ENCODE measurements around the gene TMED6.
"Not testable (repeated sequence)": the region's sequence is repeated elsewhere in the genome, so short reads cannot be mapped to it uniquely, and the experiment has no call there.

Gene TMED6

DNA sequence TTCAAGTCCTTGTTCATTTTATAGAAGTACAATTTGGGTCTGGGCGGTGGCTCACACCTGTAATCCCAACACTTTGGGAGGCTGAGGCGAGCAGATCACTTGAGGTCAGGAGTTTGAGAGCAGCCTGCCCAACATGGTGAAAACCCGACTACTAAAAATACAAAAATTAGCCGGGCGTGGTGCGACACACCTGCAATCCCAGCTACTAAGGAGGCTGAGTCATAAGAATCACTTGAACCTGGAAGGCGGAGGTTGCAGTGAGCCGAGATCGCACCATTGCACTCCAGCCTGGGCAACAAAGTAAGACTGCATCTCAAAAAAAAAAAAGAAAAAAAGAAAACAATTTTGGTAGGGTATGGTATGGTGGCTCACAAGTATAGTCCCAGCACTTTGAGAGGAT, 8.5 kb upstream of the TMED6 start:
- DNase-seq (ENCODE audit: low read depth in 2 of 2): not testable (repeated sequence)

DNA sequence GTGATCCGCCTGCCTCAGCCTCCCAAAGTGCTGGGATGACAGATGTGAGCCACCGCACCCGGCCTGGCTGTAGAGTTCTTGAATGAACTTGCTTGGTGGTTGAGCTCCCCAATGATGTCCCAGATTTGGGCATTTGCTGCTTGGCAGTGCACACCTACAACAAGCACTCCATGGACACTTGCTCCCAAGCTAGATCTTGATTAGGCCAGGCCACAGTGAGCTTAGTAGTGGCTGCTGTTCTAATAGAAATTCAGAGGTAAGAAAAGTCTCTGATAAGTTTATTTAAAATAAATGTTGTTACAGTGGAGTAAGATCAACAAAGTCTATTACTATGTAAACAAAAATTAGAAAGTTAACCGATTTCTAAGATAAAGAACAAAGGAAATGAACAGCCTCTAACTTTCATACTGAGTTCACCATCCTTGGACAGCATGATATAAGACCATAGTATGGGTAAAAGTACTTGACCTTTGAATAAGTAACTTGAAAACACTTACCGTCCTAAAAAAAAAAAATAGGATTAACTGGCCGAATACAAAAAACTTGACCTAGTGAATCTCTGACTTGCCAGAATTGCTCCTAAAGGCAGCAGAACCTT, 951 bp downstream of the TMED6 start:
- no peak for DNase-seq (ENCODE audit: low read depth in 2 of 2)

DNA sequence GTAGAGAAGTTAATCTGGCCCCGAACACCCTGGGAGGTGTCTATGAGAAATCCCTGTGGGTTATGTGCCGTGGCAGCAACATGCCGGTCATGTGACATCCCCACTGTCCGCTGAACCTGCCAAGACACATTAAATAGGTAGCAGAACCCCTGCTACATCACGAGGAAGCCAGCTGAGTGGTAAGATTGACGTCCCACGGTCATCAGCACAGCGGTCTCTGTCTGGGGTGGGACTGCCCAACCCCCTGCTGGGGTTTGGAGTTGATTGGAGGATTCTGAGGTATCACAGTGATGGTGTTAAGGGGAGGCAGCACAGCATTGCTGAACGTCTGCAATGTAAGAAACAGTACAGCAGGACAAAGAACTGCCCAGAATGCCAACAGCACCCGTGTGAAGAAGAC, 2.0 kb downstream of the TMED6 start:
- DNase-seq (ENCODE audit: low read depth in 2 of 2): no peak

DNA sequence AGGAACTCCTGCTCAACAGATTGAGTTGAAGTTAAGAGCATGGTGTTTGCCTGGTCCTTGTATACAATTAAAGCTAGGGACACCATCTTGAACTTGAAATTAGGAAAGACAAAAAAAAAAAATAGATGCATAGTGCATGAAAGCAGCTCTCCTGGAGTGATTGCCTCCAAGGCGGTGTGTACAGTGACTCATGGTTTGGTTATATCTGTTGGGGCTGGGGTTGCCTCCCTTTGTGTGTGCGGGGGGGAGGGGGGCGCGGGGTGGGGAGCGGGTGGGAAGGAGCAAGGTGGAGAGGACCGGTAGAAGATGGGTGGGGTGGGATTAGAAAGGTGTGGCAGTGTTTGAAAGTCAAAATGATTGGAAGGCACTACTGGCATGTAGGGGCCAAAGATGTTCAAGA, 3.4 kb downstream of the TMED6 start:
- DNase-seq (ENCODE audit: low read depth in 2 of 2): no peak

DNA sequence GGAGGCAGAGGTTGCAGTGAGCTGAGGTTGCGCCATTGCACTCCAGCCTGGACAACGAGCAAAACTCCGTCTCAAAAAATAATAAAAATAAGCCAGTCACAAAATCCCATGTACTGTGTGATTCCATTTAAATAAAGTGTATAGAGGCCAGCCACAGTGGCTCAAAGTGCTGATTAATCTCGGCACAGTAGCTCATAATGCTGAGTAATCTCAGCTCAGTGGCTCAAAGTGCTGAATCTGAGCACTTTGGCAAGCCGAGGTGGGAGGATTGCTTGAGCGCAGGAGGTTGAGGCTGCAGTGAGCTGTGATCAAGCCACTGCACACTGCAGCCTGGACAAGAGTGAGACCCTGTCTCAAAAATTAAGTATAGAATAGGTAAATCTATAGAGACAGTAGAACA, 4.9 kb downstream of the TMED6 start:
- no peak for DNase-seq (ENCODE audit: low read depth in 2 of 2)

DNA sequence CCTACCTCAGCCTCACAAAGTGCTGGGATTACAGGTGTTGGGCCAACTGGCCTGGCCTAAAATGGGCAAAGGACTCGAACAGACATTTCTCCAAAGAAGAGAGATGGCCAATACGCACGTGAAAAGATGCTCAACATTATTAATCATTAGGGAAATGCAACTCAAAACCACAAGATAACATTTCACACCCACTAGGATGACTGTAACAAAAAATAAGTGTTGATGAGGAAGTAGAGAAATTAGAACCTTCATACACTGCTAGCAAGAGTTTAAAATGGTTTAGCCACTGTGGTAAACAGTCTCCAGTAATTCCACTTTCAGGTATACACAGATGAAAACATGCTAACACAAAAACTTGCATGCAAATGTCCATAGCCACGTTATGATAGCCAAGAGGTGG, 5.7 kb downstream of the TMED6 start:
- DNase-seq (ENCODE audit: low read depth in 2 of 2): no peak

DNA sequence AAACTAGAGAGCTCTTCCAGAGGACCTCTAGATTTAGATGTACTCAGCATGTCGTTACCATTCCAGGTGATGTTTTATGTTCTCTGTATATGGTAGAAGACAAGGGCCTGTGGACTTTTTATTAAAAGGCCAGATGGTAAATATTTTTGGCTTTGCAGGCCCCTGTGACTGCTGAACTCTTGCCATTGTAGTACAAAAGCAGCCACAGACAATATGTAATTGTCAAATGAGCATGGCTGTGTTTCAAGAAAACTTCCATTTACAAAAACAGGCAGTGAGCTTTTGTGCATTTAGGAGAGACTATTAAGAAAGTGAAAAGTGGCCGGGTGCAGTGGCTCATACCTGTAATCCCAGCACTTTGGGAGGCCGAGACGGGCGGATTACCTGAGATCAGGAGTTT, 7.4 kb downstream of the TMED6 start:
- DNase-seq (ENCODE audit: low read depth in 2 of 2): no peak

DNA sequence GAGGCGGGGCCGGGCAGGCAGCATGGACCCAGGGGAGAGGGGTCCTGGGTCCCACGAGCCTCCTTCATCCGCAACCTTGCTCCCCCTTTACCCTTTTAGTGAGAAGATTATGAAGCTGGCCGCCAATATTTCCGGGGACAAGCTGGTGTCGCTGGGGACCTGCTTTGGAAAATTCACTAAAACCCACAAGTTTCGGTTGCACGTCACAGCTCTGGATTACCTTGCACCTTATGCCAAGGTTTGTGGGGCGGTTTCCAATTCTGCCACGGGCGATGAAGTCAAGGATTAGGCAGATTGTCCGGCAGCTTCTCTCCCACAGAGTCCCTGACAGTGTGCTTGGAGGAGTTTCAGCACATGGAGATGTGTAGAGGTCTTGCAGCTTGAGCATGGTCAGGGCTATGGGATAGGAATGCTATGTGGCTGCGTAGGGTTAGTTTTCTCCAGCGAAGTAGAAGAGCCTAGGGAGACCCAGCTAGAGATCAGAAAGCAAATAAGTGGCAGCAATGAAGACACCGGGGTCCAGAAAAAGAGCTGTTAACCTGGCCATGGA, 11.4 kb downstream of the TMED6 start:
- no peak for DNase-seq (ENCODE audit: low read depth in 2 of 2)

DNA sequence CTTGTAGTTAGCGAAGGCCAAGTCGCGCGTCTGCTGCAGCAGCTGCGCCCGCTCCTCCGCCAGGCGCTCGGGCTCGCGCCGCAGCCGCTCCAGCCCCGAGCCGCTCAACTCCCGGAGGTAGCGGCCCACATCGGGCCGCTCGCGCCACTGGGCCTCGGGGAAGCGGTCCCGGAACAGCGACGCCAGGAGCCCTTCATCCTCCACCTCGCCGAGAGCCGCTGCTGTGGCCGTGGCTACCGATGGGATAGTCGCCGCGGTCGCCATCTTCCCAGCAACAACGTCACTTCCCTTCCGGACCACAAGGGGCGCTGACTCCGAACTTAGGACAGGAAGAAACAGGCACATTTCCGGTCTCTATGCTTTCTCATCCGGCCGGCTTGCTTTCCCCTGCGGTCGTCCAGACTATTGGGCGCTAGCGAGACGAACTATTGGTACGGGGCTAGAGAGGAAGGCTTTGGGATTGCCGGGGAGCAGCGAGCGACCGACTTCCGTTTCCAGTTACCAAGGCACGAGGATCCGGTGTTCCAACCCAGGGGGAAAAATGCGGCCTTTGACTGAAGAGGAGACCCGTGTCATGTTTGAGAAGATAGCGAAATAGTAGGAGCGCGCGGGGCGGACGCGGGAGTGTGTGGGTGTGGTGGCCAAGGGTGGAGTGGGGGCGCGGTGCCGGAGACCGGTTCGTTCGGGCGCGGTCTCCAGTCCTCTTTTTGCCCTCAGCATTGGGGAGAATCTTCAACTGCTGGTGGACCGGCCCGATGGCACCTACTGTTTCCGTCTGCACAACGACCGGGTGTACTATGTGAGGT, 12.1 kb downstream of the TMED6 start, which contains the start of the genes COG8 and NIP7:
Gene COG8 (minus strand): TSS at position 276 of the 806 bp plus-strand sequence. CDS start 12 bp downstream, at position 264.
Gene NIP7 (plus strand): TSS at position 484 of the 806 bp plus-strand sequence. CDS start 58 bp downstream, at position 542.
- peak; percentile 96 to 97 for DNase-seq (ENCODE audit: low read depth in 2 of 2)

DNA sequence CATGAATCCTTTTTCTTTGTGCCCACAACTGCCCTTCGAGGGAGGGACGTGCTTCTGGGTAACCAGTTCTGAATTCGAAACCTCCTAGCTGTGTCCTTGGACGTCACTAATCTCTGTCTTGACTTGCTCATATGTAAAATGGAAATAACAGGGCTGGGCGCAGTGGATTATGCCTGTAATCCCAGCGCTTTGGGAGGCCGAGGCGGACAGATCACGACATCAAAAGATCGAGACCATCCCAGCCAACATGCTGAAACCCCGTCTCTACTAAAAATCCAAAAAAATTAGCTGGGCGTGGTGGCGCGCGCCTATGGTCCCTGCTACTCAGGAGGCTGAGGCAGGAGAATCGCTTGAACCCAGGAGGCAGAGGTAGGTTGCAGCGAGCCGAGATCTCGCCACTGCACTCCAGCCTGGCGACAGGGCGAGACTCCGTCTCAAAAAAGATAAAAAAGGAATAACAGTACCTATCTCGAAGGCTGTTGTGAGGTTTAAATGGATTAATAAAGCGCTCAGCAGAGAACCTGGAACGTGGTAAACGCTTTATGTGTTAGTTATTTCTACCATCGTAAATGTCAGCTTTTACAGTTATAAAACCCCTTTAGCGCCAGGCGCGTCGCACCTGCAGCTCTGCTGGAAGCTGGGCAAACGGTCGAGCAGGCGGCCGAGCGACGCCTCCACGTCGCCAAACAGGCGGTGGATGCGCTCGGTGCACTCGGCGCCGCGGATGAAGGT, 12.9 kb downstream of the TMED6 start:
- no peak for DNase-seq (ENCODE audit: low read depth in 2 of 2)

DNA sequence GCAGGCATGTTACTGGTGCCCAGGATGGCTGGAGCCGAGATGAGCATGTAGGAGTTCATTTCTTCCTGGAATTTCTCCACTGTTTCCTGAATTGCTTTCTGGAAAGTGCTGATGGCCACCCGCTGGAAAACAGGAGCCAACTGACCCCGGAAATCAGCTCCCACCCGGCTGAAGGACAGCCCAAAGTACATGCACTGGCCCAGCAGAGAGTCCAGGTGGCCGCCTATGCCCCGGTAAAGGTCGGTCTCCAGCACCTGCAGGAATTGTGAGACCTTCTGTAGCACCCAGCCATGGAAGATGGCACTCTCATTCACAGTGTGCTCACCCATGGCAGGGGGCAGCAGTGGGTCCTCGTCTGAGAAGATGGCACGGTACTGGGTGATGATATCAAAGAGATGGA, 16.9 kb downstream of the TMED6 start:
- DNase-seq (ENCODE audit: low read depth in 2 of 2): no peak

DNA sequence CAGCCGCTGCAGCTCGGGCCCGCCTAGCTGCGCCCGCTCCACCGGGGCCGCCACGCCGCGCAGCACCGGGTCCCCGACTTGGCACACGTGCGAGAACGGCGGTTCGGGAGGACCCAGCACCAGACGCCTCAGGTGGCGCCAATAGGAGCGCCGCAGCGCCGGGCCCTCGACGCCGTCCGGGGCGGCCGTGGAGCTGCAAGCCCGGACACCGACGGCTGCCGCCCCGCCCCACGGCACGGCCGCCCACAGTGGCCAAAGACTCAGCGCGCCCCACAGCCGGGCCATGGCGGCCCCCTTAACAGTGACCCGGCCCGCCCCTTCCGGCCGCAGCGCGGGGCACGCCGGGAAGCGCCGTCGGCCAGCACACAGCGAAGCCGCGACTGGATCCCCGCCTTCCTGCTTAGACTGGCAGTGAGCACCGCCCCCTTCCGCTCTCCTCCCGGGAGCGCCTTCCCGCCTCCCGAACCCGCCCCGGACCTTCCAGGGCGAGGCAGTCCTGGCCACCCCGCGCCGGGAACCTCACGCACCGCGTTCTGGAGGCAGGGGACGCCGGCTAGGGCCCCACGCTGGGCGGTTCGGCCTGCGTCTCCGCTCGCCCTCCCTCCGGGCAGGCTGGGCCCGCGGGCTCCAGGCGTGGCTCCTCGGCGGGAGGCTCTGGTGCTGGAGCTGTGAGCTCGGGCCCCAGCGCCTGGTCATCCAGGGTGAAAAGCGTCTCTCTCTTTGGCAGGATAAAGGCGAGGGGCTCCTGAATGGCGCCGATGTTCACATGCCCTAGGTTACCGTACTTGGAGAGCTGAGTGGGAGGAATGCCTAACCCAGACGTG, 21.1 kb downstream of the TMED6 start, which contains the start of gene PDF:
Gene PDF (minus strand): TSS at position 303 of the 824 bp plus-strand sequence. CDS start 18 bp downstream, at position 285.
- DNase-seq (ENCODE audit: low read depth in 2 of 2): peak; percentile 76 to 77

DNA sequence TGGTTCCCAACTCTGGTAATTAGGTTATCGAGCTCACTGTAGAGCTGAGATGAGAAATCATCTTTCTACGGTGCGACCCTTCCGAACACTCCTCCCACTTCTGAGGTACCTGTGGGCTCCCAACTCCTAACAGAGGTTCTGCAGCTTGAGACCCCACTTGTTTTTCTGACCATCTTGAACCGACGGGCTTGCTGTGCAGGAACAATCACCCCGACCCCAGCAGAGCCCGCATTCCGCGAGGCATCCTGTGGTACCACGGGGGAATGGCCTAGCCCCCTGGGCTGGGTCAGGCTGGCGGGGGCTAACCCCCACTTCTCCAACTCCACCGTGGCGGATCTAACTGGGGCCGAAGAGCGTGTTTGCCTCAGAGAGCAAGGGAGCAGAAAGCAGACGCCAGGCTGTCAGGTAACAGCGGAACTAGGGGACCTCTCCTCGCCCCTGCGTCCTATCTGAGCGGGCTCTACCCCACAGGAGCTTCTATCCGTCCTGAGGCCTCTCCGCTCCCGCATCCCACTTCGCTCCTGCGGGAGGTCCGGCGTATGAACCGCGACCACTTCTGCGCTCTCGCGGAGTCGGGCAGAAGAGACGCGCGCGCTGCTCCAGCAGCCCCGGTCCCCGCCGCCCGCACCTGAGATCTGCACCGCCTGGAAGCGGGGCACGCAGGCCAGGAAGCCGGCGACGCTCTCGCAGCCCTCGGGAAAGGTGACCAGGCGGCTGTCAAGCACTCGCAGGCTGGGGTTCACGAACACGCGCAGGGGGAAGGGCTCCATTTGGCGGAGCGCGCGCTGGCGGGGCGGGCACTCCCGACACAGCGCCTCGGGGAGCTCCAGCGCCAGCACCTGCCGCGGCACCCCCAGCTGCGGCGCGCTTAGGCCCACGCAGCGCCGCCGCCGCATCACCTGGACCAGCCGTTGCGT, 22.0 kb downstream of the TMED6 start:
- no peak for DNase-seq (ENCODE audit: low read depth in 2 of 2)

DNA sequence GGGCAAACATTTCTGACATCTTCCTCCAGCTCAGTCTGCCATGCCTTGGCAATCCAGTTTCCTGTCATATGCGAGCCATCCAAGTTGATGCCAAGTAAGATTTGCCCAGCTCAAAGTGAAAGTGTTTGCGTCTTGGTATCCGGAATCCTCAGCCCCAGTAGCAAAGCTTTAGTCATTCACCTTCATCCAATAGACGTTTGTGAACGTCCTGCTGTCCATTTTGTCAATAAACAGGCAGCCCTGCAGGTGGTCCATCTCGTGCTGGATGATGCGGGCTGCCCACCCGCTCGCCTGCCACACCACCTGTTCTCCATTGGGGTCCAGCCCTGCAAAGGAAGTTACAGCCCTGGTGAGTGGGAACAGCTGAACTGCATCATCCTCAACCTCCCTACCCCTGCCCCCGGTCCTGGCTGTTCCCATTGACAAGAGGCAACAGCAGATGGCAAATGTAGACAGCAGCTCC, 22.7 kb downstream of the TMED6 start:
- no peak for DNase-seq (ENCODE audit: low read depth in 2 of 2)

DNA sequence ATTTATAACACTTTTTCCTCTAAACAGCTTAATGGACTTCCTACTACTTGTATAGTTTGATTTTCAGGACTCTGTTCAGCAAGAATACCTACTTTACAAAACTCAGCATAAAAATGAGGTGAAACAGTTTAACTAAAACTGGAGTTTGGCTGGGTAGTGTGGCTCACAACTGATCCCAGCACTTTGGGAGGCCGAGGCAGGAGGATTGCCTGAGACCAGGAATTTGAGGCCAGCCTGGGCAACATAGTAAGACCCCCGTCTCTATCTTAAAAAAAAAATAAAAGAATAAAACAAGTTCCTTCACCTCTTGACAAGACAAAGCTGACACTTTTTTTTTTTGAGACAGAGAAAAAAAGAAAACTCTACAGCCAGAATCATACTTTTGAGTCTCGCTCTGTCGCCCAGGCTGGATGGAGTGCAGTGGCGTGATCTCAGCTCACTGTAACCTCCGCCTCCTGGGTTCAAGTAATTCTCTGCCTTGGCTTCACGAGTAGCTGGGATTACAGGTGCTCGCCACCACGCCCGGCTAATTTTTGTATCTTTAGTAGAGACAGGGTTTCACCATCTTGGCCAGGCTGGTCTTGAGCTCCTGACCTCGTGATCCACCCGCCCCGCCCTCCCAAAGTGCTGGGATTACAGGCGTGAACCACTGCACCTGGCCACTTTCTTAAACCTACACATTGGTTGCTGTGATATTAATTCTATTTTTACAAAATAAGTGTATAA, 23.8 kb downstream of the TMED6 start:
- DNase-seq (ENCODE audit: low read depth in 2 of 2): no peak

DNA sequence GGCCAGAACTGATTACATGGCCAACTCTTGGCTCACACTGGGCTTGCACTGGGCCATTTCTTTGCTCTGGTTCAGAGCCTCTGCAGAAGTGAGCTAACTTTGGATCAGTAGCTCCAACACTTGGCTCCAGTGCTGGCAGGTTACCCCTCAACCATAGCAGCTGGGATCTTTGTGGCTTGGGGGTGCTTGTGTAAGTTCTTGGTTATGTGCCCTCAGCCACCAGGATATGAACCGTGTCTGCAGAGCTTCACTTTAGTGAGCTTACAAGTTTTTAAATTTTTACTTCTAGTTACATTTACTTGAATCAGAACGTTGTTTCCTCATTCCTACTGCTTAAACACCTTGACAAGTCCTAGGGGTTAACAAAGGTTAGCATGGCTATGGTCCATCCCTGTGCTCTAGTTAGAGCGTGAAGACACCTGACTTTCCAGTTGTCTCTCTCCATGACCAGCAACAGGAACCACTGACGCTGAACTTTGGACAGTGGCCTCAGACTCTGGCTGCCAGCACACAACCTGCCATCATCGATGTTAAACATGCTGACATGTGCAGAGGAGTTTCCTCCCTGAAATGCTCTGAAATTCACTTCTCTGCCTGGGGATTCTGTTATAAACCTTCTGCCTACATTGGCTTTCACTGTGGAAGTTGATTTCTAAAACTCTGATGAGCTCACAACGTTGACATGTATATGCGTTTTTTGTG, 25.3 kb downstream of the TMED6 start:
- no peak for DNase-seq (ENCODE audit: low read depth in 2 of 2)

DNA sequence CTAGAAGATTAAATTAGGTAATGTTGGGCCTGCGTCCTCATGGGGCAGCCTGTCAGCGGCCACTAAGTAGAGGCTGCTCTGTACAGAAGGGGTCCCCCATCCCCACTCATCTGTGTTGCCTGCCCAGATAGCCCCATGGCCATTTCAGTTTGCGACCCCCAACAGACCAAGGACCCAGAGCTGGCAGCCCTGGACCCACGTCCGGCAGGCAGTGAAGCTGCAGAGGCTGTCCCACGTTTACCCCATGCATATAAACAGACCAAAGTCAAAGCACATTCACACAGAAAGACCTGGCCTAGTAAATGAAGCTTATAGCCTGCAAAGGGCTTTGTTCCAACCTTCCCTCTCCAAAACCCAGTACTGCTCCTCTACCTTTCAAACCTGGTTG, 25.8 kb downstream of the TMED6 start:
- DNase-seq (ENCODE audit: low read depth in 2 of 2): no peak

DNA sequence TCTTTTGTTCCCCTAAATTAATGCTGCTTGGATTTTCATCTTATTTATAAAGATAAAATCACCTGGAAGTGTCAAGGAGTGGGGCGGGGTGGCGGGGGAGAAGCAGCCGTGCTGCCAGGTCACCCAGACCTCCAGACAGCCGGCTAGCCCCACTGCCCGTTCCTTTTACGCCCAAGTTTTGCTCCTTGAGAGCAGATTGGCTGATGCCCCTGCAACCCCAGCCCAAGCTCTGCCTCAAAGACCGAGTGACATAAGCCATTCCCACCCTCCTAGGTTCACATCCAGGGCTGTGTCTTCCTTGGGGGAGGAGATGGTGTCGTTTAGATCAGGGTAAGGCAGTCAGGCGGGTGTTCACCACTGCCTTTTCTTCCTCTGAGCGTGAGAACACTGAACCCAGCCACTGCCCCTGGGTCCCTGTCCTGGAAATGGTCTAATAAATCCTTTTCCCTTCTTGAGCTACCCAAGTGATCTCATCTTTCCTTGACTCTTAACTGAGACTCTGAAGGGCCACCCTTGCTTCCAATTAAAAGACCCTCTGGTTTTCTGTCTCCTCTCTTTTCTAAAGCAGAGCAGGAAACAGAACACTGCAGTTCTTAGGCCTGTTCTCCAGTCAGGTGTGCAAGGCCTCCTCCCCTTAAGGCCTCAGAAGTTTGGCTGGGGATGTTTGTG, 26.9 kb downstream of the TMED6 start:
- no peak for DNase-seq (ENCODE audit: low read depth in 2 of 2)

Data from fibroblast of skin of left quadriceps (primary cell).